ENCODE measurements around the gene PRKCD. TPM values are rescaled to one million over a fixed set of nuclear protein-coding genes. Genes with fewer than 3 reads are reported as not detected.

PRKCD gene
- polyA plus RNA-seq, 3 donors, result 123 to 329 (median 158) TPM

GRCh38 chr3:53188720-53189119 lies 27.7 kb downstream of the PRKCD start:
- peaks cover 0 to 1% (median 0%) of the 10 kb centered on the region in 3 donors for H3K27me3 Mint-ChIP-seq (ENCODE audit: low read depth in 3 of 3)
- H3K9me3 ChIP-seq (replicated peaks in 1 of 2; ENCODE audit: control insufficient read depth in 1 of 2, insufficient read depth in 1 of 2, low read length in 2 of 2), result no peaks in the 10 kb centered on the region
- H3K4me3 Mint-ChIP-seq, result no peak overlapping the region
- H3K9me3 Mint-ChIP-seq, result no peaks in the 10 kb centered on the region
- H3K27ac Mint-ChIP-seq, result peak overlapping the region in 2 of 7 donors; percentile 35 to 59
- peaks cover 85 to 96% of the 10 kb centered on the region in 2 donors for H3K36me3 Mint-ChIP-seq
- intact Hi-C loops (cut with micrococcal nuclease), result no loop called here
- TF ChIP-seq CTCF (IDR thresholded peaks at IDR 0.05), result no peak
- no peaks in the 10 kb centered on the region for H3K27me3 ChIP-seq (ENCODE audit: control insufficient read depth in 2 of 2, insufficient read depth in 2 of 2, low read length in 2 of 2)
- no peak overlapping the region for H3K9ac ChIP-seq (ENCODE audit: insufficient read depth, low read length, poor library complexity, severe bottlenecking)
- peaks cover 0 to 3% of the 10 kb centered on the region in 2 donors for H3K4me1 ChIP-seq (ENCODE audit: control insufficient read depth in 1 of 2, insufficient read depth in 2 of 2, low read length in 2 of 2)
- no peak overlapping the region for H3K4me3 ChIP-seq (replicated peaks in 1 of 3; ENCODE audit: low read depth in 2 of 3, low read length in 3 of 3)
- no peak for DNase-seq
- H4K20me1 ChIP-seq (ENCODE audit: insufficient read depth, low read length), result peaks cover 98% of the 10 kb centered on the region
- peaks cover 94 to 100% of the 10 kb centered on the region in 2 donors for H3K36me3 ChIP-seq (replicated peaks in 1 of 2; ENCODE audit: control insufficient read depth in 1 of 2, insufficient read depth in 2 of 2, low read length in 2 of 2)
- H3K4me2 ChIP-seq (replicated peaks; ENCODE audit: extremely low read depth, low read length, poor library complexity, severe bottlenecking), result no peak overlapping the region
- H2AFZ ChIP-seq (ENCODE audit: insufficient read depth, low read depth, low read length, poor library complexity, severe bottlenecking), result no peak overlapping the region
- WGBS (ENCODE audit: insufficient coverage), result 99% methylated on average over 11 of the region's 13 CpGs
- peaks cover 55% of the 10 kb centered on the region for H3K79me2 ChIP-seq (ENCODE audit: insufficient read depth, low read length)
- peaks cover 11% of the 10 kb centered on the region for H3K4me1 Mint-ChIP-seq
- peak overlapping the region in 1 of 2 donors; percentile 52 for H3K27ac ChIP-seq (ENCODE audit: low read depth in 1 of 2, low read length in 2 of 2)

- Mint-ChIP-seq H3K4me3 (no peak overlapping the region), H3K36me3 (peaks cover 84 to 95% of the 10 kb centered on the region in 2 donors)
These were observed 28.3 kb downstream of the PRKCD start for GRCh38 chr3:53189276-53189675.

More at GRCh38 chr3:53189276-53189675, 28.3 kb downstream of the PRKCD start:
- Histone ChIP-seq H3K4me1 (ENCODE audit: control insufficient read depth in 1 of 2, insufficient read depth in 2 of 2, low read length in 2 of 2) (peaks cover 0 to 3% of the 10 kb centered on the region in 2 donors), H2AFZ (ENCODE audit: insufficient read depth, low read depth, low read length, poor library complexity, severe bottlenecking) (no peak overlapping the region), H3K9ac (ENCODE audit: insufficient read depth, low read length, poor library complexity, severe bottlenecking) (no peak overlapping the region), H3K27me3 (ENCODE audit: control insufficient read depth in 2 of 2, insufficient read depth in 2 of 2, low read length in 2 of 2) (no peaks in the 10 kb centered on the region), H4K20me1 (ENCODE audit: insufficient read depth, low read length) (peaks cover 100% of the 10 kb centered on the region), H3K4me2 (replicated peaks; ENCODE audit: extremely low read depth, low read length, poor library complexity, severe bottlenecking) (no peak overlapping the region), H3K4me3 (replicated peaks in 1 of 3; ENCODE audit: low read depth in 2 of 3, low read length in 3 of 3) (no peak overlapping the region), H3K27ac (ENCODE audit: low read depth in 1 of 2, low read length in 2 of 2) (peak overlapping the region in 1 of 2 donors; percentile 52), H3K79me2 (ENCODE audit: insufficient read depth, low read length) (peaks cover 54% of the 10 kb centered on the region), H3K36me3 (replicated peaks in 1 of 2; ENCODE audit: control insufficient read depth in 1 of 2, insufficient read depth in 2 of 2, low read length in 2 of 2) (peaks cover 96 to 100% of the 10 kb centered on the region in 2 donors), H3K9me3 (replicated peaks in 1 of 2; ENCODE audit: control insufficient read depth in 1 of 2, insufficient read depth in 1 of 2, low read length in 2 of 2) (no peaks in the 10 kb centered on the region)
- TF ChIP-seq CTCF (IDR thresholded peaks at IDR 0.05), result no peak
- DNase-seq, result no peak
- WGBS (ENCODE audit: insufficient coverage), result 90% methylated on average over 3 of the region's 3 CpGs
- intact Hi-C loops (cut with micrococcal nuclease), result no loop called here
- H3K4me1 Mint-ChIP-seq, result peaks cover 14% of the 10 kb centered on the region
- no peaks in the 10 kb centered on the region for H3K9me3 Mint-ChIP-seq
- H3K27me3 Mint-ChIP-seq (ENCODE audit: low read depth in 3 of 3), result peaks cover 0 to 1% (median 0%) of the 10 kb centered on the region in 3 donors
- peak overlapping the region in 2 of 7 donors; percentile 41 to 50 for H3K27ac Mint-ChIP-seq
